ENCODE measurements around the gene SFXN5.

DNA sequence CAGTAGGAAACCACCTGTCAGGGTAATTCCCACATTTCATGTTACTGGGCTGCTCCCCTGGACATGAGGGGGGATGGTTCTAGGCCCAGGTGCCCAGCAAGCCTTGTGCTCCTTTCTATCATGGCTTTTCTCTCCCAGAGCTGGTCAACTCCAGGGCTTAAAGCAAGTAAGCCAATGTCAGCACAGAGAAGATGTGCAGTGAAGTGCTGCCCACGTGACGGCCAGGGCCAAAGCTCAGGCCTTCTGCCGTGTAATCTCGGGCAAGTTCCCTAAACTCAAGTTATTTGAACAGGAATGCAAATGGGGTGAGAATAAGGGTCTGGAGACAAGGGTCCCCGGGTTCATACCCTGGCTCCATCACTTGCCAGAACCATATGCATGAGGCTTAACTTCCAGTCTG lies 16.5 kb downstream of the SFXN5 start:
- TF ChIP-seq EZH2 (IDR thresholded peaks at IDR 0.05; ENCODE audit: insufficient read depth, low read length), result no peak
- TF ChIP-seq, protein P1, sequence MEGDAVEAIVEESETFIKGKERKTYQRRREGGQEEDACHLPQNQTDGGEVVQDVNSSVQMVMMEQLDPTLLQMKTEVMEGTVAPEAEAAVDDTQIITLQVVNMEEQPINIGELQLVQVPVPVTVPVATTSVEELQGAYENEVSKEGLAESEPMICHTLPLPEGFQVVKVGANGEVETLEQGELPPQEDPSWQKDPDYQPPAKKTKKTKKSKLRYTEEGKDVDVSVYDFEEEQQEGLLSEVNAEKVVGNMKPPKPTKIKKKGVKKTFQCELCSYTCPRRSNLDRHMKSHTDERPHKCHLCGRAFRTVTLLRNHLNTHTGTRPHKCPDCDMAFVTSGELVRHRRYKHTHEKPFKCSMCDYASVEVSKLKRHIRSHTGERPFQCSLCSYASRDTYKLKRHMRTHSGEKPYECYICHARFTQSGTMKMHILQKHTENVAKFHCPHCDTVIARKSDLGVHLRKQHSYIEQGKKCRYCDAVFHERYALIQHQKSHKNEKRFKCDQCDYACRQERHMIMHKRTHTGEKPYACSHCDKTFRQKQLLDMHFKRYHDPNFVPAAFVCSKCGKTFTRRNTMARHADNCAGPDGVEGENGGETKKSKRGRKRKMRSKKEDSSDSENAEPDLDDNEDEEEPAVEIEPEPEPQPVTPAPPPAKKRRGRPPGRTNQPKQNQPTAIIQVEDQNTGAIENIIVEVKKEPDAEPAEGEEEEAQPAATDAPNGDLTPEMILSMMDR (IDR thresholded peaks at IDR 0.05; ENCODE audit: insufficient read depth, low read depth, low read length), result no peak
